ENCODE measurements around the gene WDR46. TPM values are rescaled to one million over a fixed set of nuclear protein-coding genes. Genes with fewer than 3 reads are reported as not detected.

The WDR46 gene
- total and polyA plus RNA-seq, 2 of the 8 experiments (the other 6 are each of a cell fraction or from before 2014, with no cell fraction given): 69.7 to 91.0 TPM

DNA sequence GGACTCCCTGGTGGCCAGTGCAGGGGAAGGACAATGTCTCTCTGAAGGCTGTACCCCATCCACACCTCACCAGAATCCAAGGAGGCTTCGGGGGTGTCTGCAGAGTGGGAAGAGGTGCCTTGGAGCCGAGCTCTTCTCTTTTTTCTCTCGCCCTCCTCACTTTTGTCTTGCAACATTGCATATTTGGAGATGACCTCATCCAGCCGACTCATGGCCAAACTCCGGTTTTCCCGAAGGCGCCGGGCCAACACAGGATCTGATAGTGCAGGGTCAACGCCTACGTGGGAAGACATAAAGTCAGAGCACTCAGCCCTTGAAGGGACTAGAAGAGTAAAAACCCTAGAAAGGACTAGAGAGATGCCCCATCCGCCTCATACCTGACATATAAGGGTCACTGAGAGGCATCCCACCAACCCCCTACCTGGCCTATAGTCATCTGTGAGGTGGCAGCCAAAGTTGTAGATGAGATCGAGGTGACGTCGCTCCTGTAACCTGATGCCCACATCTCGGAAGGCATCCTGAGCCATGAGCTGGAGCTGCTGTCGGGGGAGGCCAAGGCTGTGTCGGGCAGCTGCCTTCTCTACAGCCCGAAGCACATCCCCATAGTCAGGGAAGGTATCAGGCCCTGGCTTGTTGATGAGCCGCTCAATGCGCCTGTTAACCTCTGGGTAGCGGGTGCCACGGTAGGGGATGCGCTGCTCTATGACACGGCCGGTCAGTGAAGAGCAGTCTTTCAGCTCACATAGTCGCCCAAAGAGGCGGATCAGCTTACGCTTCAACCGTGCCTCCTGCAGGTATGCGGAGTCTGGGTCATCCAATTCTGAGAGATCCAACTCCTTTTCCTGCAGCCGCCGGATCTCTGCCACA lies 31.5 kb upstream of the WDR46 start (continued):
- TF ChIP-seq, protein P1, sequence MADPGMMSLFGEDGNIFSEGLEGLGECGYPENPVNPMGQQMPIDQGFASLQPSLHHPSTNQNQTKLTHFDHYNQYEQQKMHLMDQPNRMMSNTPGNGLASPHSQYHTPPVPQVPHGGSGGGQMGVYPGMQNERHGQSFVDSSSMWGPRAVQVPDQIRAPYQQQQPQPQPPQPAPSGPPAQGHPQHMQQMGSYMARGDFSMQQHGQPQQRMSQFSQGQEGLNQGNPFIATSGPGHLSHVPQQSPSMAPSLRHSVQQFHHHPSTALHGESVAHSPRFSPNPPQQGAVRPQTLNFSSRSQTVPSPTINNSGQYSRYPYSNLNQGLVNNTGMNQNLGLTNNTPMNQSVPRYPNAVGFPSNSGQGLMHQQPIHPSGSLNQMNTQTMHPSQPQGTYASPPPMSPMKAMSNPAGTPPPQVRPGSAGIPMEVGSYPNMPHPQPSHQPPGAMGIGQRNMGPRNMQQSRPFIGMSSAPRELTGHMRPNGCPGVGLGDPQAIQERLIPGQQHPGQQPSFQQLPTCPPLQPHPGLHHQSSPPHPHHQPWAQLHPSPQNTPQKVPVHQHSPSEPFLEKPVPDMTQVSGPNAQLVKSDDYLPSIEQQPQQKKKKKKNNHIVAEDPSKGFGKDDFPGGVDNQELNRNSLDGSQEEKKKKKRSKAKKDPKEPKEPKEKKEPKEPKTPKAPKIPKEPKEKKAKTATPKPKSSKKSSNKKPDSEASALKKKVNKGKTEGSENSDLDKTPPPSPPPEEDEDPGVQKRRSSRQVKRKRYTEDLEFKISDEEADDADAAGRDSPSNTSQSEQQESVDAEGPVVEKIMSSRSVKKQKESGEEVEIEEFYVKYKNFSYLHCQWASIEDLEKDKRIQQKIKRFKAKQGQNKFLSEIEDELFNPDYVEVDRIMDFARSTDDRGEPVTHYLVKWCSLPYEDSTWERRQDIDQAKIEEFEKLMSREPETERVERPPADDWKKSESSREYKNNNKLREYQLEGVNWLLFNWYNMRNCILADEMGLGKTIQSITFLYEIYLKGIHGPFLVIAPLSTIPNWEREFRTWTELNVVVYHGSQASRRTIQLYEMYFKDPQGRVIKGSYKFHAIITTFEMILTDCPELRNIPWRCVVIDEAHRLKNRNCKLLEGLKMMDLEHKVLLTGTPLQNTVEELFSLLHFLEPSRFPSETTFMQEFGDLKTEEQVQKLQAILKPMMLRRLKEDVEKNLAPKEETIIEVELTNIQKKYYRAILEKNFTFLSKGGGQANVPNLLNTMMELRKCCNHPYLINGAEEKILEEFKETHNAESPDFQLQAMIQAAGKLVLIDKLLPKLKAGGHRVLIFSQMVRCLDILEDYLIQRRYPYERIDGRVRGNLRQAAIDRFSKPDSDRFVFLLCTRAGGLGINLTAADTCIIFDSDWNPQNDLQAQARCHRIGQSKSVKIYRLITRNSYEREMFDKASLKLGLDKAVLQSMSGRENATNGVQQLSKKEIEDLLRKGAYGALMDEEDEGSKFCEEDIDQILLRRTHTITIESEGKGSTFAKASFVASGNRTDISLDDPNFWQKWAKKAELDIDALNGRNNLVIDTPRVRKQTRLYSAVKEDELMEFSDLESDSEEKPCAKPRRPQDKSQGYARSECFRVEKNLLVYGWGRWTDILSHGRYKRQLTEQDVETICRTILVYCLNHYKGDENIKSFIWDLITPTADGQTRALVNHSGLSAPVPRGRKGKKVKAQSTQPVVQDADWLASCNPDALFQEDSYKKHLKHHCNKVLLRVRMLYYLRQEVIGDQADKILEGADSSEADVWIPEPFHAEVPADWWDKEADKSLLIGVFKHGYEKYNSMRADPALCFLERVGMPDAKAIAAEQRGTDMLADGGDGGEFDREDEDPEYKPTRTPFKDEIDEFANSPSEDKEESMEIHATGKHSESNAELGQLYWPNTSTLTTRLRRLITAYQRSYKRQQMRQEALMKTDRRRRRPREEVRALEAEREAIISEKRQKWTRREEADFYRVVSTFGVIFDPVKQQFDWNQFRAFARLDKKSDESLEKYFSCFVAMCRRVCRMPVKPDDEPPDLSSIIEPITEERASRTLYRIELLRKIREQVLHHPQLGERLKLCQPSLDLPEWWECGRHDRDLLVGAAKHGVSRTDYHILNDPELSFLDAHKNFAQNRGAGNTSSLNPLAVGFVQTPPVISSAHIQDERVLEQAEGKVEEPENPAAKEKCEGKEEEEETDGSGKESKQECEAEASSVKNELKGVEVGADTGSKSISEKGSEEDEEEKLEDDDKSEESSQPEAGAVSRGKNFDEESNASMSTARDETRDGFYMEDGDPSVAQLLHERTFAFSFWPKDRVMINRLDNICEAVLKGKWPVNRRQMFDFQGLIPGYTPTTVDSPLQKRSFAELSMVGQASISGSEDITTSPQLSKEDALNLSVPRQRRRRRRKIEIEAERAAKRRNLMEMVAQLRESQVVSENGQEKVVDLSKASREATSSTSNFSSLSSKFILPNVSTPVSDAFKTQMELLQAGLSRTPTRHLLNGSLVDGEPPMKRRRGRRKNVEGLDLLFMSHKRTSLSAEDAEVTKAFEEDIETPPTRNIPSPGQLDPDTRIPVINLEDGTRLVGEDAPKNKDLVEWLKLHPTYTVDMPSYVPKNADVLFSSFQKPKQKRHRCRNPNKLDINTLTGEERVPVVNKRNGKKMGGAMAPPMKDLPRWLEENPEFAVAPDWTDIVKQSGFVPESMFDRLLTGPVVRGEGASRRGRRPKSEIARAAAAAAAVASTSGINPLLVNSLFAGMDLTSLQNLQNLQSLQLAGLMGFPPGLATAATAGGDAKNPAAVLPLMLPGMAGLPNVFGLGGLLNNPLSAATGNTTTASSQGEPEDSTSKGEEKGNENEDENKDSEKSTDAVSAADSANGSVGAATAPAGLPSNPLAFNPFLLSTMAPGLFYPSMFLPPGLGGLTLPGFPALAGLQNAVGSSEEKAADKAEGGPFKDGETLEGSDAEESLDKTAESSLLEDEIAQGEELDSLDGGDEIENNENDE (IDR thresholded peaks at IDR 0.05; ENCODE audit: insufficient replicate concordance, low read length): no peak
- no peak for TF ChIP-seq CTBP2 (IDR thresholded peaks at IDR 0.05; ENCODE audit: borderline replicate concordance, insufficient read depth, insufficient read length, low read length)
- no peak for TF ChIP-seq GTF2F1 (IDR thresholded peaks at IDR 0.05; ENCODE audit: borderline replicate concordance, low read depth, low read length)
- TF ChIP-seq SIX5 (IDR thresholded peaks at IDR 0.05; ENCODE audit: low read depth, low read length): no peak
- TF ChIP-seq GABPA (IDR thresholded peaks at IDR 0.05; ENCODE audit: borderline replicate concordance, insufficient read depth, low read length): no peak
- no peak for TF ChIP-seq EZH2 (IDR thresholded peaks at IDR 0.05; ENCODE audit: low read depth, low read length, severe bottlenecking)
